HEK293 (cell line): ENCODE results near the gene HJURP.
"Not testable (repeated sequence)": the region's sequence is repeated elsewhere in the genome, so short reads cannot be mapped to it uniquely, and the experiment has no call there.

Experiments used
- CTCF ChIA-PET: fragments of 350-600 bp; formaldehyde crosslinking; extraction: SDS; loops from one replicate; lab custom pipeline; 2021; ENCODE audit warnings: antibody characterized with exemption; lab: Yijun Ruan, JAX
- POLR2A ChIA-PET: fragments of 300-600 bp; formaldehyde crosslinking; extraction: SDS; loops from one replicate; lab custom pipeline; 2020; ENCODE audit warnings: antibody characterized with exemption, inconsistent platforms; lab: Yijun Ruan, JAX
- H3K27ac ChIP-seq: fragments of 200-500 bp; sonication (Bioruptor generic); 2 replicates; pipeline ENCODE4 v1.5.1; 2014; ENCODE audit warnings: low read depth, low read length, control low read depth, inconsistent platforms; ENCODE audit errors: extremely low read depth
- H3K36me3 ChIP-seq, 2 experiments: fragments of 200-500 bp in 1 of 2; sonication (Bioruptor generic) in 1 of 2; 1 replicate in 1 of 2; 2 replicates in 1 of 2; pipeline ENCODE4 v1.5.1; 2014 to 2017; ENCODE audit warnings: inconsistent platforms in 2 of 2, low read length in 2 of 2; ENCODE audit not compliant: control insufficient read depth in 2 of 2, insufficient read depth in 1 of 2
- H3K4me1 ChIP-seq: fragments of 200-500 bp; sonication (Bioruptor generic); 2 replicates; pipeline ENCODE4 v1.5.1; 2014; ENCODE audit warnings: mild to moderate bottlenecking, low read length, inconsistent platforms; ENCODE audit not compliant: control insufficient read depth, insufficient read depth
- H3K4me3 ChIP-seq: 2 replicates; pipeline ENCODE4 v1.5.1; 2011; ENCODE audit warnings: low read depth, mild to moderate bottlenecking, control low read depth, low read length, moderate library complexity
- H3K9me3 ChIP-seq: fragments of 200-500 bp; sonication (Bioruptor generic); 2 replicates; pipeline ENCODE4 v1.5.1; 2014; ENCODE audit warnings: low read depth, low read length, inconsistent platforms; ENCODE audit not compliant: control insufficient read depth, insufficient read depth
- EGR2 ChIP-seq: fragments of 450-650 bp; formaldehyde crosslinking; IDR thresholded peaks from 2 replicates; pipeline ENCODE4 v1.5.1; 2016; ENCODE audit warnings: low read depth, missing biosample characterization, missing genetic modification characterization
- HIC1 ChIP-seq: fragments of 450-650 bp; formaldehyde crosslinking; IDR thresholded peaks from 2 replicates; pipeline ENCODE4 v1.5.1; 2016; ENCODE audit warnings: missing biosample characterization, missing genetic modification characterization
- PRDM1 ChIP-seq: fragments of 450-650 bp; formaldehyde crosslinking; IDR thresholded peaks from 2 replicates; pipeline ENCODE4; 2016; ENCODE audit warnings: missing biosample characterization, missing genetic modification characterization
- TRIM28 ChIP-seq: IDR thresholded peaks from 2 replicates; pipeline ENCODE4 v1.6.1; 2011; ENCODE audit warnings: low read length, control low read depth, borderline replicate concordance
- ZFHX2 ChIP-seq: fragments of 450-650 bp; formaldehyde crosslinking; conservative IDR thresholded peaks from 2 replicates; pipeline ENCODE4 v1.5.1; 2016; ENCODE audit warnings: missing biosample characterization, missing genetic modification characterization
- ZFP41 ChIP-seq: fragments of 450-650 bp; formaldehyde crosslinking; IDR thresholded peaks from 2 replicates; pipeline ENCODE4 v1.5.1; 2016; ENCODE audit warnings: missing biosample characterization, missing genetic modification characterization, borderline replicate concordance
- ZNF2 ChIP-seq: fragments of 450-650 bp; formaldehyde crosslinking; IDR thresholded peaks from 2 replicates; pipeline ENCODE4 v1.5.1; 2016; ENCODE audit warnings: missing biosample characterization, missing genetic modification characterization
- ZNF221 ChIP-seq: fragments of 450-650 bp; formaldehyde crosslinking; IDR thresholded peaks from 2 replicates; pipeline ENCODE4 v1.5.1; 2017; ENCODE audit warnings: missing biosample characterization, missing genetic modification characterization, borderline replicate concordance
- ZNF266 ChIP-seq: fragments of 450-650 bp; formaldehyde crosslinking; IDR thresholded peaks from 2 replicates; pipeline ENCODE4 v1.5.1; 2016; ENCODE audit warnings: missing biosample characterization, missing genetic modification characterization, low read depth
- ZNF394 ChIP-seq: fragments of 450-650 bp; formaldehyde crosslinking; IDR thresholded peaks from 2 replicates; pipeline ENCODE4 v1.5.1; 2016; ENCODE audit warnings: missing biosample characterization, missing genetic modification characterization, mild to moderate bottlenecking, moderate library complexity, borderline replicate concordance
- ZNF449 ChIP-seq: fragments of 450-650 bp; formaldehyde crosslinking; IDR thresholded peaks from 2 replicates; pipeline ENCODE4 v1.5.1; 2017; ENCODE audit warnings: missing biosample characterization, mild to moderate bottlenecking, missing genetic modification characterization, moderate library complexity
- ZNF501 ChIP-seq: fragments of 450-650 bp; formaldehyde crosslinking; IDR thresholded peaks from 2 replicates; pipeline ENCODE4 v1.5.1; 2016; ENCODE audit warnings: missing biosample characterization, missing genetic modification characterization
- ZNF600 ChIP-seq: fragments of 450-650 bp; formaldehyde crosslinking; IDR thresholded peaks from 2 replicates; pipeline ENCODE4 v1.5.1; 2016; ENCODE audit warnings: missing biosample characterization, missing genetic modification characterization
- ZNF645 ChIP-seq: fragments of 450-650 bp; formaldehyde crosslinking; IDR thresholded peaks from 2 replicates; pipeline ENCODE4; 2016; ENCODE audit warnings: missing biosample characterization, missing genetic modification characterization
- ZNF654 ChIP-seq: fragments of 450-650 bp; formaldehyde crosslinking; IDR thresholded peaks from 2 replicates; pipeline ENCODE4 v1.5.1; 2016; ENCODE audit warnings: low read depth, missing biosample characterization, missing genetic modification characterization
- ZNF792 ChIP-seq: fragments of 450-650 bp; formaldehyde crosslinking; IDR thresholded peaks from 2 replicates; pipeline ENCODE4 v1.5.1; 2016; ENCODE audit warnings: missing biosample characterization, missing genetic modification characterization
- TF ChIP-seq, protein P1 (sequence below): fragments of 450-650 bp; formaldehyde crosslinking; IDR thresholded peaks from 2 replicates; pipeline ENCODE4 v1.5.1; 2016; ENCODE audit warnings: missing biosample characterization, missing genetic modification characterization

The HJURP gene

GRCh38 chr2:233901367-233901766 is 47.0 kb upstream of the HJURP start:
- TF ChIP-seq PRDM1 (tag by site-specific recombination) (no peak), ZNF501 (tag by site-specific recombination) (no peak), ZFP41 (no peak), ZNF792 (tag by site-specific recombination) (no peak), ZNF654 (tag by site-specific recombination) (no peak), ZNF449 (tag by site-specific recombination) (no peak), ZNF394 (tag by site-specific recombination) (no peak), ZNF266 (tag by site-specific recombination) (no peak), TRIM28 (no peak), HIC1 (tag by site-specific recombination) (no peak), ZNF2 (tag by site-specific recombination) (no peak), ZNF645 (tag by site-specific recombination) (no peak), ZNF600 (tag by site-specific recombination) (no peak), ZNF221 (tag by site-specific recombination) (no peak)
- TF ChIP-seq, protein P1, sequence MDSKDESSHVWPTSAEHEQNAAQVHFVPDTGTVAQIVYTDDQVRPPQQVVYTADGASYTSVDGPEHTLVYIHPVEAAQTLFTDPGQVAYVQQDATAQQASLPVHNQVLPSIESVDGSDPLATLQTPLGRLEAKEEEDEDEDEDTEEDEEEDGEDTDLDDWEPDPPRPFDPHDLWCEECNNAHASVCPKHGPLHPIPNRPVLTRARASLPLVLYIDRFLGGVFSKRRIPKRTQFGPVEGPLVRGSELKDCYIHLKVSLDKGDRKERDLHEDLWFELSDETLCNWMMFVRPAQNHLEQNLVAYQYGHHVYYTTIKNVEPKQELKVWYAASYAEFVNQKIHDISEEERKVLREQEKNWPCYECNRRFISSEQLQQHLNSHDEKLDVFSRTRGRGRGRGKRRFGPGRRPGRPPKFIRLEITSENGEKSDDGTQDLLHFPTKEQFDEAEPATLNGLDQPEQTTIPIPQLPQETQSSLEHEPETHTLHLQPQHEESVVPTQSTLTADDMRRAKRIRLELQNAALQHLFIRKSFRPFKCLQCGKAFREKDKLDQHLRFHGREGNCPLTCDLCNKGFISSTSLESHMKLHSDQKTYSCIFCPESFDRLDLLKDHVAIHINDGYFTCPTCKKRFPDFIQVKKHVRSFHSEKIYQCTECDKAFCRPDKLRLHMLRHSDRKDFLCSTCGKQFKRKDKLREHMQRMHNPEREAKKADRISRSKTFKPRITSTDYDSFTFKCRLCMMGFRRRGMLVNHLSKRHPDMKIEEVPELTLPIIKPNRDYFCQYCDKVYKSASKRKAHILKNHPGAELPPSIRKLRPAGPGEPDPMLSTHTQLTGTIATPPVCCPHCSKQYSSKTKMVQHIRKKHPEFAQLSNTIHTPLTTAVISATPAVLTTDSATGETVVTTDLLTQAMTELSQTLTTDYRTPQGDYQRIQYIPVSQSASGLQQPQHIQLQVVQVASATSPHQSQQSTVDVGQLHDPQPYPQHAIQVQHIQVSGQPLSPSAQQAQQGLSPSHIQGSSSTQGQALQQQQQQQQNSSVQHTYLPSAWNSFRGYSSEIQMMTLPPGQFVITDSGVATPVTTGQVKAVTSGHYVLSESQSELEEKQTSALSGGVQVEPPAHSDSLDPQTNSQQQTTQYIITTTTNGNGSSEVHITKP (tag by site-specific recombination): no peak
- no peaks in the 10 kb centered on the region for H3K4me1 ChIP-seq
- H3K27ac ChIP-seq: no peak overlapping the region
- POLR2A ChIA-PET: no interaction called here
- no peaks in the 10 kb centered on the region for H3K36me3 ChIP-seq
- H3K4me3 ChIP-seq: no peak overlapping the region
- CTCF ChIA-PET: interaction anchor here (0.6 kb wide), 1 partner anchor 13 kb away, joined by 4 read pairs; no protein-coding TSS in a partner anchor
- no peaks in the 10 kb centered on the region for H3K9me3 ChIP-seq

- CTCF ChIA-PET, H3K27ac ChIP-seq, H3K4me1 ChIP-seq, H3K36me3 ChIP-seq, H3K9me3 ChIP-seq, H3K4me3 ChIP-seq, POLR2A ChIA-PET: not testable (repeated sequence)
- TF ChIP-seq ZFHX2 (tag by site-specific recombination) (peak; percentile 79), EGR2 (tag by site-specific recombination) (peak; percentile 83)
These were observed 41.9 kb upstream of the HJURP start for GRCh38 chr2:233896253-233896652.
